ENCODE data around the gene CLIC4. TPM values are rescaled to one million over a fixed set of nuclear protein-coding genes. Genes with fewer than 3 reads are reported as not detected.
"Not testable (repeated sequence)": the region's sequence is repeated elsewhere in the genome, so short reads cannot be mapped to it uniquely, and the experiment has no call there.

Gene CLIC4
- total RNA-seq, 2 donors from 2014 or later, result 58.1 to 78.8 TPM

DNA sequence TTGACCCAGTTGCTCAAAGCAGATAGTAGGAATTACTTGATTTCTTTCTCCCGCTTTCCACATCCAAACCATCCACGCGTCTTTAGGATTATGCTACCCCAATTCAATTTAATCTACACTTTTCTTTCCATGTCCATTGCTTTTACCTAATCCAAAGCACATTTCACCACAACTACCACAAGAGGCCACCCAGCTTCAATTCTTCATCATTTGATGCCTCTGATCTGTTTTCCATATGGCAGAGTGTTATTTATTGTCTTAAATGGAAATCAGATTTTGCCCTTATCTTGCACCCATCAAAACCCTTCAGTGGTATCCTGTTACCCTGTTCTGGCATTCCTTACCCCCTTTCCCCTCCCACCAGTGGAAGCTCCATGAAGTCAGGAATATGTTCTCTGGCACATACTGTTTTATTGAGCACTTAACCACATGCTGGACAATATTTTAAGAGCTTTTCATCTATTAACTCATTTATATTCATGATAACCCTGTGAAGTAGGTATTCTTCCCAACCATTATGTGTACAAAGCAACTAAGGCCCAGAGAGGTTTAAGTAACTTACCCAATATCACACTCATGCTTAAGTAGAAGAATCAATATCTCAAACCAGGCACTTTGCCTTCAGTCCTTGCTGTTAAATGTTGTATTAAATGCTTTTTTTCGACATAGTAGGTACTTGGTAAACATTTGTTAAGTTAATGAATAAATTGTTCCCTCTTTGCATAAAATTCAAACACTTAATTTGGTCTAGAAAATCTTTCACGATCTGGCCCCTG lies 34.6 kb downstream of the CLIC4 start:
- 68 to 76% methylated on average over 5 of the region's 5 CpGs for WGBS, 2 donors
- no peaks in the 10 kb centered on the region for H3K36me3 ChIP-seq (replicated peaks in 1 of 2; ENCODE audit: insufficient read depth in 1 of 2, low read depth in 2 of 2)
- H3K4me1 ChIP-seq, result peaks cover 14% of the 10 kb centered on the region
- no peak overlapping the region for H3K27ac ChIP-seq
- intact Hi-C loops (cut with DNase I), result no loop called here
- H3K27me3 ChIP-seq, result no peaks in the 10 kb centered on the region
- no peak overlapping the region for H3K4me3 ChIP-seq
- no peak for ATAC-seq
- H3K9me3 ChIP-seq, result no peaks in the 10 kb centered on the region
- no peak for TF ChIP-seq POLR2A (IDR thresholded peaks at IDR 0.05)
- TF ChIP-seq, protein P1, sequence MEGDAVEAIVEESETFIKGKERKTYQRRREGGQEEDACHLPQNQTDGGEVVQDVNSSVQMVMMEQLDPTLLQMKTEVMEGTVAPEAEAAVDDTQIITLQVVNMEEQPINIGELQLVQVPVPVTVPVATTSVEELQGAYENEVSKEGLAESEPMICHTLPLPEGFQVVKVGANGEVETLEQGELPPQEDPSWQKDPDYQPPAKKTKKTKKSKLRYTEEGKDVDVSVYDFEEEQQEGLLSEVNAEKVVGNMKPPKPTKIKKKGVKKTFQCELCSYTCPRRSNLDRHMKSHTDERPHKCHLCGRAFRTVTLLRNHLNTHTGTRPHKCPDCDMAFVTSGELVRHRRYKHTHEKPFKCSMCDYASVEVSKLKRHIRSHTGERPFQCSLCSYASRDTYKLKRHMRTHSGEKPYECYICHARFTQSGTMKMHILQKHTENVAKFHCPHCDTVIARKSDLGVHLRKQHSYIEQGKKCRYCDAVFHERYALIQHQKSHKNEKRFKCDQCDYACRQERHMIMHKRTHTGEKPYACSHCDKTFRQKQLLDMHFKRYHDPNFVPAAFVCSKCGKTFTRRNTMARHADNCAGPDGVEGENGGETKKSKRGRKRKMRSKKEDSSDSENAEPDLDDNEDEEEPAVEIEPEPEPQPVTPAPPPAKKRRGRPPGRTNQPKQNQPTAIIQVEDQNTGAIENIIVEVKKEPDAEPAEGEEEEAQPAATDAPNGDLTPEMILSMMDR (IDR thresholded peaks at IDR 0.05), result no peak
- no peak for DNase-seq

DNA sequence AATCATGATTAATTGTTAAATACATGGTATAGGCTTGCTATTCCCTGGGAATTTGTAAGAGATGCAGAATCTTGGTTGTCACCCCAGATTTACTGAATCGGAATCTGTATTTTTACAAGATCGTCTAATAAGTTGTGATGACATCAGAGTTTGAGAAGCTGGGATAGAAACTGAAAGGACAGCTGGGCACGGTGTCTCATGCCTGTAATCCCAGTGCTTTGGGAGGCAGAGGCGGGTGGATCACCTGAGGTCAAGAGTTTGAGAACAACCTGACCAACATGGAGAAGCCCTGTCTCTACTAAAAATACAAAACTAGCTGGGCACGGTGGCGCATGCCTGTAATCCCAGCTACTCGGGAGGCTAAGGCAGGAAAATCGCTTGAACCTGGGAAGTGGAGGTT lies 35.4 kb downstream of the CLIC4 start:
- DNase-seq; H3K4me3 ChIP-seq; intact Hi-C loops (cut with DNase I); H3K9me3 ChIP-seq; H3K27me3 ChIP-seq; H3K36me3 ChIP-seq (replicated peaks in 1 of 2; ENCODE audit: insufficient read depth in 1 of 2, low read depth in 2 of 2); H3K27ac ChIP-seq; ATAC-seq: not testable (repeated sequence)
- WGBS, 2 donors, result 91 to 94% methylated on average over 8 of the region's 8 CpGs
- peaks cover 19% of the 10 kb centered on the region for H3K4me1 ChIP-seq

DNA sequence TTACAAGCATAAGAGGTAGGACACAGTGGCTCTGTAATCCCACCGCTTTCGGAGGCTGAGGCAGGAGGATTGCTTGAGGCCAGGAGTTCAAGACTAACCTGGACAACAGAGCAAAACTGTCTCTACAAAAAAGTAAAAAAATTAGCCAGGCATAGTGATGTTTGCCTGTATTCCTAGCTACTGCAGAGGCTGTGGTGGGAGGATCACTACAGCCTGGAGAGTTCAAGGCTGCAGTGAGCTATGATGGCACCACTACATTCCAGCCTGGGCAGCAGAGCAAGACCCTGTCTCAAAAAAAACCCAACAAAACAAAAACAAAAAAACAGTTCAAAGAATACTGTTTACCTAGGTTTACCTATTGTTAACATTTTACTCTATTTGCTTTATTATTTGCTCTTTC lies 37.4 kb downstream of the CLIC4 start:
- WGBS, 2 donors, result 97 to 98% methylated on average over 2 of the region's 2 CpGs
- Histone ChIP-seq H3K9me3 (no peaks in the 10 kb centered on the region), H3K4me3 (no peak overlapping the region), H3K4me1 (peaks cover 33% of the 10 kb centered on the region), H3K27ac (no peak overlapping the region), H3K27me3 (no peaks in the 10 kb centered on the region), H3K36me3 (replicated peaks in 1 of 2; ENCODE audit: insufficient read depth in 1 of 2, low read depth in 2 of 2) (no peaks in the 10 kb centered on the region)
- TF ChIP-seq, protein P1 (IDR thresholded peaks at IDR 0.05), result no peak
- no peak for TF ChIP-seq POLR2A (IDR thresholded peaks at IDR 0.05)
- ATAC-seq, result no peak
- intact Hi-C loops (cut with DNase I), result no loop called here
- DNase-seq, result no peak

DNA sequence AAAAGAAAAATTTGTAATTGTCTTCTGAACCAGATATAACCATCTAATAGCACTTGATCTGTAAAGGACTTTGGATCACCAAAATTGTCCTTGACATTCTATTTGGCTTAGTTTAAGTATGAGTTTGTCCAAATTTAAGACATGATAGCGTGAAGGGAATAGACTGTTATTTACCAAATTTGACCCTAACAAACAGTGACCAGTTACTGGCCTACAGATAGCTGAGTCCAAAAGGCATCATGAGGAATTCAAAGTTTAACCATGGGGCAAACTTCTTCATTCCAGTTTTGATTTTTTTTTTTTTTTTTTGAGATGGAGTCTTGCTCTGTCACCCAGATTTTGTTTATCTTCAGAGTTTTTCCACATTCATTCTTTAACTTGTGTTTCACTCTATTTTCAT lies 38.5 kb downstream of the CLIC4 start:
- no peak for DNase-seq
- WGBS, 2 donors, result 24 to 57% methylated on average over 1 of the region's 1 CpG
- H3K36me3 ChIP-seq (replicated peaks in 1 of 2; ENCODE audit: insufficient read depth in 1 of 2, low read depth in 2 of 2), result no peaks in the 10 kb centered on the region
- no peaks in the 10 kb centered on the region for H3K9me3 ChIP-seq
- intact Hi-C loops (cut with DNase I), result no loop called here
- no peak overlapping the region for H3K27ac ChIP-seq
- TF ChIP-seq, protein P1 (IDR thresholded peaks at IDR 0.05), result no peak
- TF ChIP-seq POLR2A (IDR thresholded peaks at IDR 0.05), result no peak
- peaks cover 33% of the 10 kb centered on the region for H3K4me1 ChIP-seq
- no peaks in the 10 kb centered on the region for H3K27me3 ChIP-seq
- H3K4me3 ChIP-seq, result no peak overlapping the region
- no peak for ATAC-seq

DNA sequence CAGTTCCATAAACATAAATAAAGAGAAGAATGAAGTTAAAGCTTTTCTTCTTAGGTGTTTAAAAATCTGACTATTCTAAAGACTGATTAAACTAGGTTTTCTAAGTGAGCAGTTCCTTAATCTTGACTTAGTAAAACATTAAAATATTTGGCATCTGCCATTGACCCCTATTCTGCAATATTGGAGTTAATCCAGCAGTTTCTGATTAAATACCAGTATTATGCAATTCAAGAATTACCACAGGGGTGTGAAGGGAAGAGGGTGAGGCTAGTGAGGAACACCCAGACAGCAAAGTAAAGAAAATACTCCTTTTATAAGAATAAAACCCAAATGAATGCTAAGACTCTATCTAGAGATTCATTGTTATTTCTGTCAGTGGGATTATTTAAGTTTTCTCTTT lies 40.9 kb downstream of the CLIC4 start:
- Histone ChIP-seq H3K36me3 (replicated peaks in 1 of 2; ENCODE audit: insufficient read depth in 1 of 2, low read depth in 2 of 2) (no peaks in the 10 kb centered on the region), H3K4me1 (peaks cover 33% of the 10 kb centered on the region), H3K27ac (peak overlapping the region in 3 of 4 donors; percentile 32 to 68 (median 48)), H3K27me3 (no peaks in the 10 kb centered on the region), H3K4me3 (no peak overlapping the region), H3K9me3 (no peaks in the 10 kb centered on the region)
- TF ChIP-seq POLR2A (IDR thresholded peaks at IDR 0.05), result no peak
- TF ChIP-seq, protein P1 (IDR thresholded peaks at IDR 0.05), result no peak
- ATAC-seq (peak; percentile 87), DNase-seq (peak in 1 of 4 donors; percentile 24)
- intact Hi-C loops (cut with DNase I), result no loop called here
